Panc1 (cell line): Measurements from ENCODE around the gene KIAA0930.

Experiments used
- CTCF ChIP-seq: fragments of 450-650 bp; IDR thresholded peaks from 2 replicates; pipeline ENCODE4 v1.5.1; 2017; ENCODE audit warnings: mild to moderate bottlenecking
- REST ChIP-seq, 2 experiments: IDR thresholded peaks; 2 replicates each; pipeline ENCODE4 v1.6.1; 2011 to 2012; ENCODE audit warnings: low read depth in 2 of 2, control low read depth in 1 of 2, low read length in 1 of 2, mild to moderate bottlenecking in 1 of 2, moderate library complexity in 1 of 2; ENCODE audit not compliant: insufficient read depth in 1 of 2

- no peak for TF ChIP-seq CTCF
- no peak for TF ChIP-seq REST (IDR thresholded peaks at IDR 0.05; ENCODE audit: insufficient read depth in 1 of 2, low read depth in 2 of 2, low read length in 1 of 2)
Observed at GRCh38 chr22:45187891-45188290, 52.8 kb downstream of the KIAA0930 start.
